NCI-H1930 (cell line): ENCODE data around the gene TFAP2D.

ENCODE experiments used
- DNase-seq, 2 experiments: peaks; one replicate each; lab custom pipeline; 2025; lab: John Stamatoyannopoulos, UW

Gene TFAP2D

GRCh38 chr6:50819466-50819903 is 106.2 kb downstream of the TFAP2D start:
- DNase-seq: no peak

GRCh38 chr6:50819904-50820868 is 106.9 kb downstream of the TFAP2D start:
- no peak for DNase-seq

GRCh38 chr6:50820869-50821264 is 107.5 kb downstream of the TFAP2D start:
- DNase-seq: no peak

- DNase-seq: no peak
Measured at GRCh38 chr6:50821441-50822077, 108.2 kb downstream of the TFAP2D start.

- no peak for DNase-seq
Measured at GRCh38 chr6:50822078-50822476, 108.8 kb downstream of the TFAP2D start.
